Upper lobe of left lung (tissue), 4 donors: Measurements from ENCODE around the gene ZNF565.
"Not testable (repeated sequence)": the region's sequence is repeated elsewhere in the genome, so short reads cannot be mapped to it uniquely, and the experiment has no call there.

ENCODE experiments used
- POLR2A ChIP-seq, 4 donors: fragments of 450-650 bp; IDR thresholded peaks; one replicate each; pipeline ENCODE4 v1.5.1; 2016 to 2017; ENCODE audit warnings: antibody characterized with exemption in 4 of 4, mild to moderate bottlenecking in 2 of 4
- TF ChIP-seq, protein P1 (sequence below), 6 experiments: fragments of 450-650 bp in 4 of 6; fragments of 200-600 bp in 2 of 6; sonication (generic) in 2 of 6; IDR thresholded peaks; one replicate each; pipeline ENCODE4 v1.5.1; 2016 to 2019; ENCODE audit warnings: antibody characterized with exemption in 6 of 6

DNA sequence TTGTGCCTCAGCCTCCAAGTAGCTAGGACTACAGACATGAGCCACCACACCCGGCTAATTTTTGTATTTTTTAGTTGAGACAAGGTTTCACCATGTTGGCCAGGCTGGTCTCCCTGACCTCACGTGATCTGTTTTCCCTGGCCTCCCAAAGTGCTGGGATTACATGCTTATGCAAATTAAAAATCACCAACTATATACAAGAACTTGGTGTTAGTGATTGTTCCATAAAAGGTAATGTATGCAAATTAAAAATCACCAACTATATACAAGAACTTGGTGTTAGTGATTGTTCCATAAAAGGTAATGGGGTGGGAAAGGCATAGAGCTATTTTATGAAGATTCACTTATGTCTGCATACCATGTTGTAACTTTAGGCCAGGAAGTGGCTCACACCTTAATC lies 35.4 kb downstream of the ZNF565 start:
- TF ChIP-seq, protein P1, sequence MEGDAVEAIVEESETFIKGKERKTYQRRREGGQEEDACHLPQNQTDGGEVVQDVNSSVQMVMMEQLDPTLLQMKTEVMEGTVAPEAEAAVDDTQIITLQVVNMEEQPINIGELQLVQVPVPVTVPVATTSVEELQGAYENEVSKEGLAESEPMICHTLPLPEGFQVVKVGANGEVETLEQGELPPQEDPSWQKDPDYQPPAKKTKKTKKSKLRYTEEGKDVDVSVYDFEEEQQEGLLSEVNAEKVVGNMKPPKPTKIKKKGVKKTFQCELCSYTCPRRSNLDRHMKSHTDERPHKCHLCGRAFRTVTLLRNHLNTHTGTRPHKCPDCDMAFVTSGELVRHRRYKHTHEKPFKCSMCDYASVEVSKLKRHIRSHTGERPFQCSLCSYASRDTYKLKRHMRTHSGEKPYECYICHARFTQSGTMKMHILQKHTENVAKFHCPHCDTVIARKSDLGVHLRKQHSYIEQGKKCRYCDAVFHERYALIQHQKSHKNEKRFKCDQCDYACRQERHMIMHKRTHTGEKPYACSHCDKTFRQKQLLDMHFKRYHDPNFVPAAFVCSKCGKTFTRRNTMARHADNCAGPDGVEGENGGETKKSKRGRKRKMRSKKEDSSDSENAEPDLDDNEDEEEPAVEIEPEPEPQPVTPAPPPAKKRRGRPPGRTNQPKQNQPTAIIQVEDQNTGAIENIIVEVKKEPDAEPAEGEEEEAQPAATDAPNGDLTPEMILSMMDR (IDR thresholded peaks at IDR 0.05) = not testable (repeated sequence)
- TF ChIP-seq POLR2A (IDR thresholded peaks at IDR 0.05) = not testable (repeated sequence)
